Hypothalamus (tissue), 51 donors: ENCODE measurements around the gene PKNOX2.

Experiments
- DNase-seq, 51 donors: peaks; one replicate each; lab custom pipeline; 2025; lab: John Stamatoyannopoulos, UW

PKNOX2 gene

GRCh38 chr11:125449565-125449964, 285.0 kb downstream of the PKNOX2 start:
- no peak for DNase-seq

GRCh38 chr11:125451400-125452124, 287.0 kb downstream of the PKNOX2 start:
- DNase-seq, result peak; percentile 26 to 93 (median 78)

- DNase-seq, result peak in 1 of 51 donors; percentile 43
These were observed 287.5 kb downstream of the PKNOX2 start for GRCh38 chr11:125452125-125452470.

GRCh38 chr11:125454047-125454446, 289.5 kb downstream of the PKNOX2 start:
- DNase-seq, result no peak

GRCh38 chr11:125455851-125456250, 291.3 kb downstream of the PKNOX2 start:
- DNase-seq, result no peak

GRCh38 chr11:125457814-125458343, 293.3 kb downstream of the PKNOX2 start:
- DNase-seq, result peak in 38 of 51 donors; percentile 21 to 91 (median 63)

GRCh38 chr11:125460275-125460674, 295.7 kb downstream of the PKNOX2 start:
- DNase-seq, result no peak

- no peak for DNase-seq
These were observed 299.2 kb downstream of the PKNOX2 start for GRCh38 chr11:125463590-125464269.

GRCh38 chr11:125464270-125464662, 299.7 kb downstream of the PKNOX2 start:
- DNase-seq, result peak in 2 of 51 donors; percentile 15 to 36

GRCh38 chr11:125464666-125465065, 300.1 kb downstream of the PKNOX2 start:
- no peak for DNase-seq

- DNase-seq, result peak in 2 of 51 donors; percentile 17 to 42
These were observed 300.7 kb downstream of the PKNOX2 start for GRCh38 chr11:125465255-125465654.

GRCh38 chr11:125465701-125466100, 301.1 kb downstream of the PKNOX2 start:
- no peak for DNase-seq

GRCh38 chr11:125468025-125468424, 303.5 kb downstream of the PKNOX2 start:
- DNase-seq, result no peak

- DNase-seq, result no peak
These were observed 304.3 kb downstream of the PKNOX2 start for GRCh38 chr11:125468852-125469251.

GRCh38 chr11:125470355-125470754, 305.8 kb downstream of the PKNOX2 start:
- DNase-seq, result peak in 2 of 51 donors; percentile 21 to 29

GRCh38 chr11:125476721-125477120, 312.2 kb downstream of the PKNOX2 start:
- DNase-seq, result no peak

- no peak for DNase-seq
These were observed 314.6 kb downstream of the PKNOX2 start for GRCh38 chr11:125479137-125479536.

- DNase-seq, result peak in 44 of 51 donors; percentile 9 to 92 (median 72)
These were observed 317.0 kb downstream of the PKNOX2 start for GRCh38 chr11:125481531-125481930.
